Aorta (tissue), 5 donors: ENCODE measurements around the gene HAO1. TPM values are rescaled to one million over a fixed set of nuclear protein-coding genes. Genes with fewer than 3 reads are reported as not detected.

Source experiments
- ATAC-seq: fragments of 200-7000 bp; cut with Tn5 transposase; one replicate; pipeline ENCODE4 v1.9.1; 2022; ENCODE audit warnings: moderate library complexity; ENCODE audit not compliant: low FRiP score
- DNase-seq, 2 donors: peaks; one replicate each; pipeline ENCODE4 v3.0.0-alpha.2; 2020
- H3K27ac ChIP-seq, 2 donors: one replicate each; pipeline ENCODE4 v1.5.1; 2013; ENCODE audit warnings: low read length in 2 of 2, mild to moderate bottlenecking in 2 of 2, moderate library complexity in 2 of 2, control low read depth in 1 of 2, inconsistent platforms in 1 of 2, low read depth in 1 of 2
- H3K27me3 ChIP-seq, 2 donors: one replicate each; pipeline ENCODE4 v1.6.1; 2013; ENCODE audit warnings: control low read depth in 1 of 2, low read length in 1 of 2, mild to moderate bottlenecking in 1 of 2, moderate library complexity in 1 of 2; ENCODE audit not compliant: insufficient read depth in 2 of 2, control insufficient read depth in 1 of 2
- H3K36me3 ChIP-seq, 2 donors: one replicate each; pipeline ENCODE4 v1.6.1; 2013; ENCODE audit warnings: control low read depth in 1 of 2, low read length in 1 of 2, mild to moderate bottlenecking in 1 of 2; ENCODE audit not compliant: insufficient read depth in 2 of 2, control insufficient read depth in 1 of 2
- H3K4me1 ChIP-seq, 2 donors: one replicate each; pipeline ENCODE4 v1.6.1; 2013; ENCODE audit warnings: low read length in 2 of 2, control low read depth in 1 of 2, mild to moderate bottlenecking in 1 of 2, moderate library complexity in 1 of 2; ENCODE audit not compliant: insufficient read depth in 2 of 2, control insufficient read depth in 1 of 2
- H3K4me3 ChIP-seq, 2 donors: one replicate each; pipeline ENCODE4 v1.5.1; 2013; ENCODE audit warnings: low read length in 2 of 2, control low read depth in 1 of 2, mild to moderate bottlenecking in 1 of 2
- H3K9me3 ChIP-seq: one replicate; pipeline ENCODE4 v1.6.1; 2013; ENCODE audit warnings: mild to moderate bottlenecking, low read length; ENCODE audit not compliant: control insufficient read depth
- WGBS, 2 donors: extraction: QIAGEN DNeasy Blood & Tissue Kit; methylation state at CpG; one replicate each; pipeline ENCODE4 v1.1.7; 2013; 5-methylcytosine and 5-hydroxymethylcytosine counted together
- intact Hi-C, 2 donors: fragments of 100-400 bp; cut with DNase I; formaldehyde crosslinking; loops; one replicate each; pipeline versions ENCODE4 v1.14.2 to v1.15.0; 2022
- polyA plus RNA-seq, 2 donors: library from polyadenylated mRNA; stranded (reverse); fragments of 200-250 nt; gene quantifications; one replicate each; pipeline ENCODE4 v1.2.3, GENCODE V29; 2013
- total RNA-seq, 2 donors: library from RNA; stranded (reverse); fragmentation: NEBNext Ultra II Directional; extraction: Animal tissue kit (Norgen Biotek cat#: 25700); gene quantifications; one replicate each; pipeline ENCODE4 v1.2.1, GENCODE V29; 2021
- donor health status: healthy with polysubstance abuse.
- donor health status: Bipolar disorder and iron deficiency.
- donor health status: DM: no; HTN: no; CAD: no.
- donor health status: DM: no; HTN: no; CAD: no.
- donor health status: DM: yes; HTN: yes; CAD: no.

HAO1 gene
- total and polyA plus RNA-seq, 4 donors: not detected

GRCh38 chr20:7937328-7937727 lies 2.9 kb downstream of the HAO1 start:
- Histone ChIP-seq H3K27ac (no peak overlapping the region), H3K9me3 (no peaks in the 10 kb centered on the region), H3K4me1 (no peaks in the 10 kb centered on the region), H3K27me3 (no peaks in the 10 kb centered on the region), H3K4me3 (no peak overlapping the region), H3K36me3 (no peaks in the 10 kb centered on the region)
- intact Hi-C loops: loop anchor here in 1 of 2 donors (10.0 kb wide), 1 partner anchor 787 kb away; no protein-coding TSS in a partner anchor
- 88 to 89% methylated on average over 3 of the region's 3 CpGs for WGBS, 2 donors
- ATAC-seq: no peak
- no peak for DNase-seq

- Histone ChIP-seq H3K9me3 (no peaks in the 10 kb centered on the region), H3K36me3 (no peaks in the 10 kb centered on the region), H3K4me1 (no peaks in the 10 kb centered on the region), H3K27me3 (no peaks in the 10 kb centered on the region), H3K4me3 (no peak overlapping the region), H3K27ac (no peak overlapping the region)
- ATAC-seq (no peak), DNase-seq (no peak)
- 76 to 80% methylated on average over 4 of the region's 4 CpGs for WGBS, 2 donors
- intact Hi-C loops: loop anchor here in 1 of 2 donors (10.0 kb wide), 1 partner anchor 790 kb away; no protein-coding TSS in a partner anchor
These were observed 5.2 kb downstream of the HAO1 start for GRCh38 chr20:7935027-7935551.

DNA sequence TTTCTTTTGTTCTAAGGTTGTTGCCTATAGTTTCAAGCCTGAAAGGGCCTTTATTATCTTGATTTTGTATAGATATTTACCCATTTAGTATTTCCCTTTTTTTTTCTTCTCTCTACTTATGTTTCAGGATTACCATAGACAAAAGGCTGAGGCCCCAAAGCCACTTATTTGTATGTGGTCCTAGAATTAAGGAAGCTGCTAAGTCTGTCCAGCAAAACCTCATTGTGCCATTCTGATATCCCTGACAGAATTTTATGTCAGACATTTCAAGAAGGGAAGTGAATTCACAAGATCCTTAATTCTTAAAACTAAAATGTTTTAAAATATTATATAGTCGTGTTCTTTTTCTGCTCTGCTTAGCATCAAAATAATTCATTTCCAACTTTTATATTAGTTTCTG lies 6.9 kb downstream of the HAO1 start:
- intact Hi-C loops: loop anchor here in 1 of 2 donors (10.0 kb wide), 1 partner anchor 791 kb away; no protein-coding TSS in a partner anchor
- no peaks in the 10 kb centered on the region for H3K9me3 ChIP-seq
- H3K4me1 ChIP-seq: no peaks in the 10 kb centered on the region
- no peak overlapping the region for H3K27ac ChIP-seq
- H3K27me3 ChIP-seq: no peaks in the 10 kb centered on the region
- 51 to 53% methylated on average over 1 of the region's 1 CpG for WGBS, 2 donors
- DNase-seq (no peak), ATAC-seq (no peak)
- no peak overlapping the region for H3K4me3 ChIP-seq
- H3K36me3 ChIP-seq: no peaks in the 10 kb centered on the region

DNA sequence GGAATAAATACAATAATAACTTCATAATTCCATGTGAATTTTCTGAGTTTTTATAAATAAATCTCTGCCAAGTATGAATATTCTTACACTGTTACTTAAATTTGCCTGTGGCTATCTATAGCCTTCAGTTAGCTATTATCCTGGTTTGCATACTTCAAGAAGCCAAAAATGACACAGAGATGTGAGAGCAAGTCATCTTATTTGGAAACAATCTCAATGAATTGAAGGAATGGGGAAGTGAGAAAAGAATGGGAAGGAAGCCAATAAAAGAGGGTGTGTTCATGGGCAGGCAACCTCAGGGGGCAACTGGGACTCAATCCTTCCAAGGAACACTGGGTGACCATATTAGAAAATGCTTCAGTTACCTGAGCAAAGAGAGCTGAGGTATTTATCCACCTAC lies 9.9 kb downstream of the HAO1 start:
- Histone ChIP-seq H3K27ac (no peak overlapping the region), H3K4me1 (no peaks in the 10 kb centered on the region), H3K4me3 (no peak overlapping the region), H3K9me3 (no peaks in the 10 kb centered on the region), H3K36me3 (no peaks in the 10 kb centered on the region), H3K27me3 (no peaks in the 10 kb centered on the region)
- no peak for DNase-seq
- ATAC-seq: no peak
- intact Hi-C loops: loop anchor here in 1 of 2 donors (10.0 kb wide), 1 partner anchor 794 kb away; no protein-coding TSS in a partner anchor

GRCh38 chr20:7926767-7927166 lies 13.5 kb downstream of the HAO1 start:
- no peak overlapping the region for H3K4me3 ChIP-seq
- intact Hi-C loops: no loop called here
- 9 to 13% methylated on average over 1 of the region's 1 CpG for WGBS, 2 donors
- ATAC-seq (no peak), DNase-seq (no peak)
- H3K27ac ChIP-seq: no peak overlapping the region
- H3K36me3 ChIP-seq: no peaks in the 10 kb centered on the region
- peaks cover 0 to 2% of the 10 kb centered on the region in 2 donors for H3K4me1 ChIP-seq
- no peaks in the 10 kb centered on the region for H3K27me3 ChIP-seq
- H3K9me3 ChIP-seq: no peaks in the 10 kb centered on the region

DNA sequence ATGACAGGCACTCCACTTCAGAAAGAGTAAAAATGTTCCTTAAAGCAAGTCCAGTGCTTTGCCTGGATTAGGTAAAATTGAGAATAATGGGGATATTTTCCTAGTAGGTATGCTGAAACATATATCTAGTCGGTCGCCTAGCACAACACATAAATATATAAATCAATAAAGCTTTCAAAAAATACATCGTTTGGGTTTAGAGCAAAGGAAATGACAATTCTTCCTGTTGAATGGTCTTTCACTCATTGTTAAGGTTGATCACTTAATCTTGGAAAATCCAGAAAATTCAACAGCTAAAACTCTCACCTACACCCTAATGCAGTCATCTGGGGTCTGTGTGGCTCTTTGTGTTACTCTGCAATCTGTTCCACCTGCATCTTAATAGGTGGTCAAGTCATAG lies 13.9 kb downstream of the HAO1 start:
- intact Hi-C loops: no loop called here
- Histone ChIP-seq H3K36me3 (no peaks in the 10 kb centered on the region), H3K4me1 (peaks cover 0 to 2% of the 10 kb centered on the region in 2 donors), H3K4me3 (no peak overlapping the region), H3K9me3 (no peaks in the 10 kb centered on the region), H3K27me3 (no peaks in the 10 kb centered on the region), H3K27ac (no peak overlapping the region)
- DNase-seq: no peak
- WGBS, 2 donors: 51 to 68% methylated on average over 3 of the region's 3 CpGs
- ATAC-seq: no peak

DNA sequence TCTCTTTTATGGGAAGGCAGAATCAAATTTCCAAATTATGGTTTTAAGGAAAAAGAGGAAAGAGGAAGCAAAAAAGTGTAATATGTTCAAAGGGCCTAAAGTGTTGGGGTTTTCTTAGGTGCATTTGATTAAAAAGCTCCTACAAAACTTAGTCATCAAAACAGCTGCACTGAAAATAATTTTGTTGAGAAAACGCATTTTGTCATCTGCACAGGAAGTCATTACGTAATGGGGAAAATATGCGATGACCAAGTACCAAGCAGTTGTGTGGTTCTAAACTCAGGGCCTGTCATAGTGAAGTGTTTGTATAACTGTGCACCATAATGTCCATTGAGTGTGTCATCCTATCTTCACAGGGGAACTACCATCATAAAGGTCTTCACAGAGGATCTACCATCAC lies 15.6 kb downstream of the HAO1 start:
- ATAC-seq: no peak
- Histone ChIP-seq H3K36me3 (no peaks in the 10 kb centered on the region), H3K4me1 (peaks cover 0 to 2% of the 10 kb centered on the region in 2 donors), H3K9me3 (no peaks in the 10 kb centered on the region), H3K27me3 (no peaks in the 10 kb centered on the region), H3K4me3 (no peak overlapping the region), H3K27ac (no peak overlapping the region)
- intact Hi-C loops: no loop called here
- no peak for DNase-seq
- 9 to 12% methylated on average over 3 of the region's 3 CpGs for WGBS, 2 donors

DNA sequence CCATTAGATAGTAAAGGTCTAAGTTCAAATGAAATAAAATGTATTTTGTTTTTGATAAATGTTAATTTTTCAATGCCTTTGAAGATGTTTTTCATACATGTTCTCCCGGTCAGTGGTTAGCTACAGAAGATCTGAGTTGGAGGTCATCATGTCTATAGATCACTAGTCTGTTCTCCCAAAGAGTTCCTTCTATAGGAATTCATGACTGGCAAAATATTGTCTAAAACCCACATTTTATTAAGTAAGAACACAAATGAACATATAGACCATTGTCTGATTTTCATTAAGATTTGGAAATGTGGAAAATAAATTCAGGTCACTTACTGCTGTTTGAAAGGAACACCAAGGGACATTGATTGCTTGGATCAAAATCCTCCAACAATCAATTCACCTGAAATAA lies 23.6 kb downstream of the HAO1 start:
- Histone ChIP-seq H3K27ac (no peak overlapping the region), H3K4me1 (peaks cover 0 to 3% of the 10 kb centered on the region in 2 donors), H3K27me3 (no peaks in the 10 kb centered on the region), H3K36me3 (no peaks in the 10 kb centered on the region), H3K9me3 (no peaks in the 10 kb centered on the region), H3K4me3 (no peak overlapping the region)
- DNase-seq: no peak
- no peak for ATAC-seq
- intact Hi-C loops: no loop called here
- 78 to 82% methylated on average over 1 of the region's 1 CpG for WGBS, 2 donors

DNA sequence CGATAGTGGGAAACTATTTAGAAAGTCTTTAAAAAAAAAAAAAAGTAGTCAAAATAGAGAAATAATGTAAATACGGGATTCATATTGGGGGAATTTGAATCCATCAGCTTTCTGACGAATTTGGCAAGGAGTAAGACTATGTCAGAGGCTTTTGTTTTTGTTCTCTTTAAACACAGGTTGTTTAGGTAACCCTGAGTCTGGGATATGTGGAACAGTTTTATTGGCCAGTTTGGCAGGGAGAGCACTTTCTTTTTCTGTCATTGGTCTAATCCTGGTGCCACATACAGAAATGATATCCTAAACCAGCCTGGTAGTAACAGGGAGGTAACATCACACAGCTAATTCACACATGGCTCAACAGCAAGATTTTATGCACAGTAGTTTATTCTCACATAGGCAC lies 27.7 kb downstream of the HAO1 start:
- H3K27ac ChIP-seq: no peak overlapping the region
- DNase-seq (no peak), ATAC-seq (no peak)
- intact Hi-C loops: no loop called here
- H3K36me3 ChIP-seq: no peaks in the 10 kb centered on the region
- no peak overlapping the region for H3K4me3 ChIP-seq
- no peaks in the 10 kb centered on the region for H3K9me3 ChIP-seq
- H3K27me3 ChIP-seq: no peaks in the 10 kb centered on the region
- H3K4me1 ChIP-seq: peaks cover 0 to 3% of the 10 kb centered on the region in 2 donors
- 5 to 9% methylated on average over 3 of the region's 3 CpGs for WGBS, 2 donors
